HG03060 (cell line): Measurements from ENCODE around the gene HBD.
"Not testable (repeated sequence)": the region's sequence is repeated elsewhere in the genome, so short reads cannot be mapped to it uniquely, and the experiment has no call there.

ENCODE experiments used
- ATAC-seq: cut with Tn5 transposase; IDR thresholded peaks from one replicate; pipeline ENCODE4 v1.9.1; 2021; ENCODE audit warnings: low read depth, moderate number of reproducible peaks; ENCODE audit not compliant: unreplicated experiment

HBD gene

GRCh38 chr11:5254023-5254422 lies 19.7 kb upstream of the HBD start:
- not testable (repeated sequence) for ATAC-seq

- not testable (repeated sequence) for ATAC-seq
These were observed 19.2 kb upstream of the HBD start for GRCh38 chr11:5253440-5253839.

GRCh38 chr11:5252919-5253265 lies 18.6 kb upstream of the HBD start:
- no peak for ATAC-seq

GRCh38 chr11:5252192-5252918 lies 18.1 kb upstream of the HBD start:
- ATAC-seq, result no peak

GRCh38 chr11:5251746-5252145 lies 17.5 kb upstream of the HBD start:
- ATAC-seq, result no peak

GRCh38 chr11:5250543-5251204 lies 16.4 kb upstream of the HBD start:
- no peak for ATAC-seq

- not testable (repeated sequence) for ATAC-seq
These were observed 15.6 kb upstream of the HBD start, which contains the start of gene HBG1 for GRCh38 chr11:5249807-5250396. Gene HBG1, minus strand, starts transcription at chr11:5249857. Its CDS starts 53 bp downstream, at chr11:5249804.

- ATAC-seq, result not testable (repeated sequence)
These were observed 14.2 kb upstream of the HBD start for GRCh38 chr11:5248498-5248897.

- no peak for ATAC-seq
These were observed 13.3 kb upstream of the HBD start for GRCh38 chr11:5247472-5248192.

GRCh38 chr11:5246772-5247471 lies 12.6 kb upstream of the HBD start:
- ATAC-seq, result no peak

GRCh38 chr11:5245155-5245554 lies 10.9 kb upstream of the HBD start:
- ATAC-seq, result no peak

GRCh38 chr11:5243816-5244180 lies 9.5 kb upstream of the HBD start:
- no peak for ATAC-seq

GRCh38 chr11:5242933-5243815 lies 8.9 kb upstream of the HBD start:
- peak; percentile 61 for ATAC-seq

GRCh38 chr11:5242208-5242607 lies 7.9 kb upstream of the HBD start:
- ATAC-seq, result no peak

- no peak for ATAC-seq
These were observed 7.2 kb upstream of the HBD start for GRCh38 chr11:5241458-5241857.

- ATAC-seq, result no peak
These were observed 6.2 kb upstream of the HBD start for GRCh38 chr11:5240458-5240857.

GRCh38 chr11:5240056-5240455 lies 5.8 kb upstream of the HBD start:
- ATAC-seq, result no peak

- no peak for ATAC-seq
These were observed 4.8 kb upstream of the HBD start for GRCh38 chr11:5239046-5239445.

GRCh38 chr11:5238486-5238885 lies 4.2 kb upstream of the HBD start:
- no peak for ATAC-seq

- no peak for ATAC-seq
These were observed 3.1 kb upstream of the HBD start for GRCh38 chr11:5237420-5237819.
